ENCODE data around the gene FRYL. TPM values are rescaled to one million over a fixed set of nuclear protein-coding genes. Genes with fewer than 3 reads are reported as not detected.
"Not testable (repeated sequence)": the region's sequence is repeated elsewhere in the genome, so short reads cannot be mapped to it uniquely, and the experiment has no call there.

Gene FRYL
- total RNA-seq, result 31.7 and 35.0 TPM in 2 replicates

DNA sequence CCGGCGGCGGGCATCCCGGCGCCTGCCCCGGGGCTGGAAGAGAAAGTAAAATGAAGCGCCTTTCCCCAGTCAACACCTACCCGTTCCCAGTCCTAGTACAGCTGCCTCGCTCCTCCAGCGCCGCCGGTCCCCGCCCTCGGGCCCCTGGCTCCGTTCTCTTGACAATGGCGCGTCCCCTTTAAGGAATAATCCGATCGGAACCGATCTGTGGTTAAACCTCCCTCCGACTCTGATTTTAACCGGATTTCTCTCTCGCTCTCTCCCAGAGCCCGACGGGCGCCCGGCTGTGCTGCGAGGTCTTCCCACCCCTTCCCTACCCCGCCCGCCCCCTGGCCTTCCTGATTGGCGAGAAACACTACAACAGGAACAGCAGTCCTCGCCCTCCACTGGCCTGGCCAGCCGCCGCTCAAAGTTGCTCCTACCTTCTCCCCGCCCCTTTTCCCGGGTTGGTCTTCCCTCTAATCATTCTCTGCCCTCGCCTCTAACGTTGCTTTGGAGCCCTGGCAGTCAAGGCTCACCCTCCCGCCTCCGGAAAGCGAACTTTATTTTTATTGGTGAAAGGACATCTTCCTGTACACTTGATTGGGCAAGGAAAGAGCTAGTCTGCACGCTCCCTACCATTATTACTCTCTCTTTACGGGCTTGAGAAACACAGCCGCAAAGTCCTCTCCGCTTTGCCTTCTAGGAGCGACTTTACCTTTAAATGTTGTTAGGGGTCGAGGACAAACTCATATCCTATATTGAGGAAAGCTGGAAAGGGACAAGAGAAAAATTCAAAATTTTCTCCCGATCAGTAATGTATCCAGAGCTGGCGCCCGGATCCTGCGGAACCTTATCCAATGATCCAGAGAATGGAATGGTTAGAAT is at the start of gene FRYL:
FRYL (minus strand) TSS at position 282 of the 867 bp plus-strand sequence. CDS start 145,869 bp downstream, outside the sequence.
- TF ChIP-seq, protein P1, sequence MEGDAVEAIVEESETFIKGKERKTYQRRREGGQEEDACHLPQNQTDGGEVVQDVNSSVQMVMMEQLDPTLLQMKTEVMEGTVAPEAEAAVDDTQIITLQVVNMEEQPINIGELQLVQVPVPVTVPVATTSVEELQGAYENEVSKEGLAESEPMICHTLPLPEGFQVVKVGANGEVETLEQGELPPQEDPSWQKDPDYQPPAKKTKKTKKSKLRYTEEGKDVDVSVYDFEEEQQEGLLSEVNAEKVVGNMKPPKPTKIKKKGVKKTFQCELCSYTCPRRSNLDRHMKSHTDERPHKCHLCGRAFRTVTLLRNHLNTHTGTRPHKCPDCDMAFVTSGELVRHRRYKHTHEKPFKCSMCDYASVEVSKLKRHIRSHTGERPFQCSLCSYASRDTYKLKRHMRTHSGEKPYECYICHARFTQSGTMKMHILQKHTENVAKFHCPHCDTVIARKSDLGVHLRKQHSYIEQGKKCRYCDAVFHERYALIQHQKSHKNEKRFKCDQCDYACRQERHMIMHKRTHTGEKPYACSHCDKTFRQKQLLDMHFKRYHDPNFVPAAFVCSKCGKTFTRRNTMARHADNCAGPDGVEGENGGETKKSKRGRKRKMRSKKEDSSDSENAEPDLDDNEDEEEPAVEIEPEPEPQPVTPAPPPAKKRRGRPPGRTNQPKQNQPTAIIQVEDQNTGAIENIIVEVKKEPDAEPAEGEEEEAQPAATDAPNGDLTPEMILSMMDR (IDR thresholded peaks at IDR 0.05; ENCODE audit: insufficient read depth, low read length, poor library complexity, severe bottlenecking), result no peak
- H3K36me3 ChIP-seq (ENCODE audit: control insufficient read depth, insufficient read depth, low read length), result no peaks in the 10 kb centered on the region
- H3K4me3 ChIP-seq (ENCODE audit: low read depth, low read length), result peak within 1 kb of the TSS; percentile 81
- DNase-seq (ENCODE audit: low read depth), result peak; percentile 97
- no peaks in the 10 kb centered on the region for H3K27me3 ChIP-seq (ENCODE audit: control insufficient read depth, insufficient read depth, low read length)

DNA sequence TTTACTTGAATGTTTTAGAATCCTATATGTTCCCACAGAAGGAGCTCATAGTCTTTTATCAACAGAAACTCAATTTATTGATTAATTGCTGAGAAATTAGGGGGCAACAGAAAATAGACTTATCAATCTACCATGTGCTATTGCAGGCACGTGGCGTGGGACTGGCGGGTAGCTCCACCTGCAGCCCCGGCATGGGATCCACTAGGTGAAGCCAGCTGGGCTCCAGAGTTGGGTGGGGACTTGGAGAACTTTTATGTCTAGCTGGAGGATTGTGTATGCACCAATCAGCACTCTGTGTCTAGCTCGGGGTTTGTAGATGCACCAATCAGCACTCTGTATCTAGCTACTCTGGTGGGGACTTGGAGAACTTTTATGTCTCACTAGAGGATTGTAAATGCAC is 47.5 kb upstream of the FRYL start:
- TF ChIP-seq, protein P1 (IDR thresholded peaks at IDR 0.05; ENCODE audit: insufficient read depth, low read length, poor library complexity, severe bottlenecking), result no peak
- H3K4me3 ChIP-seq (ENCODE audit: low read depth, low read length), result no peak overlapping the region
- H3K36me3 ChIP-seq (ENCODE audit: control insufficient read depth, insufficient read depth, low read length), result no peaks in the 10 kb centered on the region
- DNase-seq (ENCODE audit: low read depth), result no peak
- H3K27me3 ChIP-seq (ENCODE audit: control insufficient read depth, insufficient read depth, low read length), result no peaks in the 10 kb centered on the region

DNA sequence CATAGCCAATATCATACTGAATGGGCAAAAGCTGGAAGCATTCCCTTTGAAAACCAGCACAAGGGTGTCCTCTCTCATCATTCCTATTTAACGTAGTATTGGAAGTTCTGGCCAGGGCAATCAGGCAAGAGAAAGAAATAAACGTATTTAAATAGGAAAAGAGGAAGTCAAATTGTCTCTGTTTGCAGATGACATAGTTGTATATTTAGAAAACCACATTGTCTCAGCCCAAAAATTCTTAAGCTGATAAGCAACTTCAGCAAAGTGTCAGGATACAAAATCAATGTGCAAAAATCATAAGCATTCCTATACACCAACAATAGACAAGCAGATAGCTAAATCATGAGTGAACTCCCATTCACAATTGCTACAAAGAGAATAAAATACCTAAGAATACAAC is 41.4 kb upstream of the FRYL start:
- not testable (repeated sequence) for H3K27me3 ChIP-seq (ENCODE audit: control insufficient read depth, insufficient read depth, low read length); H3K36me3 ChIP-seq (ENCODE audit: control insufficient read depth, insufficient read depth, low read length); H3K4me3 ChIP-seq (ENCODE audit: low read depth, low read length); DNase-seq (ENCODE audit: low read depth)

DNA sequence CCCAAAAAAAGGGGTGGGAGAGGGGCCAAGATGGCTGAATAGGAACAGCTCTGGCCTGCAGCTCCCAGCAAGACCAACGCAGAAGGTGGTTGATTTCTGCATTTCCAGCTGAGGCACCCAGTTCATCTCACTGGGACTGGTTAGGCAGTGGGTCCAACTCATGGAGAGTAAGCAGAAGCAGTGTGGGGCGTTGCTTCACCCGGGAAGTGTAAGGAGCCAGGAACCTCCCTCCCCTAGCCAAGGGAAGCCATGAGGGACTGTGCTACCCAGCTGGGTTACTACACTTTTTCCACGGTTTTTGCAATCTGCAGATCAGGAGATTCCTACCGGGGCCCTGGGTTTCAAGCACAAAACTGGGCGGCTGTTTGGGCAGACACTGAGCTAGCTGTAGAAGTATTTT is 36.9 kb upstream of the FRYL start:
- TF ChIP-seq, protein P1 (IDR thresholded peaks at IDR 0.05; ENCODE audit: insufficient read depth, low read length, poor library complexity, severe bottlenecking), result no peak
- no peaks in the 10 kb centered on the region for H3K36me3 ChIP-seq (ENCODE audit: control insufficient read depth, insufficient read depth, low read length)
- no peak overlapping the region for H3K4me3 ChIP-seq (ENCODE audit: low read depth, low read length)
- no peak for DNase-seq (ENCODE audit: low read depth)
- no peaks in the 10 kb centered on the region for H3K27me3 ChIP-seq (ENCODE audit: control insufficient read depth, insufficient read depth, low read length)

DNA sequence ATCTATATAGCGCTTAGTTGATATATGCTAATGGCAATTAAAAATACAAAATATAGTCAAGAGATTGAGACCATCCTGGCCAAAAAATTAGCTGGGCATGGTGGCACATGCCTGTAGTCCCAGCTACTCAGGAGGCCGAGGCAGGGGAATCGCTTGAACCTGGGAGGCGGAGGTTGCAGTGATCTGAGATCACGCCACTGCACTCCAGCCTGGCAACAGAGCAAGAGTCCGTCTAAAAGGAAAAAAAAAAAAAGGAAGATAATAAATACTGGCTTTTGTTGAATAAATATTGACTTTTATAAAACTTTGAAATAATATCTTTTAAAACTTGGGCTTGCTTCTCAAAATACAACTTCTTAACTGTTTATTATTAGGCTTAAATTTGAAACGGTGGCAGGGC is 36.2 kb upstream of the FRYL start:
- not testable (repeated sequence) for H3K36me3 ChIP-seq (ENCODE audit: control insufficient read depth, insufficient read depth, low read length); H3K27me3 ChIP-seq (ENCODE audit: control insufficient read depth, insufficient read depth, low read length); DNase-seq (ENCODE audit: low read depth); H3K4me3 ChIP-seq (ENCODE audit: low read depth, low read length)

DNA sequence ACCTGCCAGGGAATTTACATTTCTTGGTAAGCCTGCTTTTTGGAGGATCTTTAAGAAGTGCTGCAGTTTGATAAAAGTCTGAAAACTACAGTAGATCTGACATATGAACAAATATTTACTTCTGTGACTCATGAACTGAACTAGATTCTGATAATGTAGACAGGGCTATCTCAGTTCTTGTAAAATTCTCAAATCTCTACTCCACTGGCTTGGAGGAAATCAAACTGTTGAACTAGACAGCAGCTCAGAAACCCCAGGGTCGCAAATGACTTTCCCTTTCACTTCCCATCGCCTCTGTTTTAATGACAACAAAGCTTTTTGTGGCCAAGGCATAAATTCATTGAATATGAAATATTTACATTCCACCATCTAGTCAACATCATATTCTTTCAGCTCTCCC is 35.4 kb upstream of the FRYL start:
- TF ChIP-seq, protein P1 (IDR thresholded peaks at IDR 0.05; ENCODE audit: insufficient read depth, low read length, poor library complexity, severe bottlenecking), result no peak
- H3K36me3 ChIP-seq (ENCODE audit: control insufficient read depth, insufficient read depth, low read length), result no peaks in the 10 kb centered on the region
- DNase-seq (ENCODE audit: low read depth), result no peak

DNA sequence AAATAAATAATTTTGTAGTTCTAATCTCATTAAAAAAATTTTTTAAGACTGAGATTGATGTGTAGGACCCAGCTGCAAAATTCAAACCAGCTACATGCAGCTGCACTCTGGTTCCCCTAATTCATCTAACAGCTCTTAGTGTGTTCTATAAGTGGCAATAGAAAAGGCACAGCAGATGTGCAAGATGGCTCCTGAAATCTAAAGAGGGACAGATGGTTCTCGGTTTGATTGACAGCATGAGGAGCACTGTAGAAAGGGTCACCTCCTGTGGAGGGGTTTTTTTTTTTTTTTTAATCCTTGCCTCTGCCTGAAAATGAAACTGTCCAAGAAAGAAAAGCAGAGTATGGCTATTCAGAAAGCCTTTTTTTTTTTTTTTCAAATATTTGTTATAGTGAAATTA is 33.9 kb upstream of the FRYL start:
- Histone ChIP-seq H3K27me3 (ENCODE audit: control insufficient read depth, insufficient read depth, low read length) (no peaks in the 10 kb centered on the region), H3K4me3 (ENCODE audit: low read depth, low read length) (no peak overlapping the region), H3K36me3 (ENCODE audit: control insufficient read depth, insufficient read depth, low read length) (no peaks in the 10 kb centered on the region)
- TF ChIP-seq, protein P1 (IDR thresholded peaks at IDR 0.05; ENCODE audit: insufficient read depth, low read length, poor library complexity, severe bottlenecking), result no peak
- DNase-seq (ENCODE audit: low read depth), result no peak

More for the DNA sequence above, 35.4 kb upstream of the FRYL start:
- no peaks in the 10 kb centered on the region for H3K27me3 ChIP-seq (ENCODE audit: control insufficient read depth, insufficient read depth, low read length)
- H3K4me3 ChIP-seq (ENCODE audit: low read depth, low read length), result no peak overlapping the region

Measured in kidney epithelial cell (primary cell).